Transverse colon (tissue), 4 donors: Measurements from ENCODE around the gene FADD. TPM values are rescaled to one million over a fixed set of nuclear protein-coding genes. Genes with fewer than 3 reads are reported as not detected.

Experiments
- DNase-seq: peaks from one replicate; pipeline ENCODE4 v3.0.0-alpha.2; 2019
- H3K27ac ChIP-seq, 4 donors: fragments of 200-600 bp; sonication (generic); 2 replicates each; pipeline ENCODE4 v1.5.1; 2016 to 2018; ENCODE audit warnings: inconsistent platforms in 4 of 4
- H3K27me3 ChIP-seq: fragments of 200-600 bp; sonication (generic); 2 replicates; pipeline ENCODE4 v1.5.1; 2017; ENCODE audit warnings: inconsistent platforms
- H3K36me3 ChIP-seq, 4 donors: fragments of 200-600 bp; sonication (generic); 2 replicates each; pipeline ENCODE4 v1.5.1; 2017 to 2019; ENCODE audit warnings: inconsistent platforms in 4 of 4
- H3K4me1 ChIP-seq, 4 donors: fragments of 200-600 bp; sonication (generic); 2 replicates each; pipeline ENCODE4 v1.5.1; 2017 to 2020; ENCODE audit warnings: inconsistent platforms in 4 of 4
- H3K4me3 ChIP-seq, 4 donors: fragments of 200-600 bp; sonication (generic); 1 replicate in 1 of 4; 2 replicates in 3 of 4; pipeline versions ENCODE4 v1.5.1 to v1.6.1; 2017 to 2019; ENCODE audit warnings: inconsistent platforms in 4 of 4
- H3K9me3 ChIP-seq, 2 donors: fragments of 200-600 bp; sonication (generic); 2 replicates each; pipeline ENCODE4 v1.5.1; 2017 to 2019; ENCODE audit warnings: inconsistent platforms in 2 of 2
- CTCF ChIP-seq, 5 experiments: fragments of 200-600 bp in 3 of 5; fragments of 450-650 bp in 2 of 5; sonication (generic) in 3 of 5; IDR thresholded peaks; 1 replicate in 2 of 5; 2 replicates in 3 of 5; pipeline ENCODE4 v1.5.1; 2016 to 2017; ENCODE audit warnings: antibody characterized with exemption in 5 of 5, inconsistent platforms in 3 of 5, mild to moderate bottlenecking in 2 of 5, moderate library complexity in 1 of 5
- EP300 ChIP-seq: sonication (generic); formaldehyde crosslinking; IDR thresholded peaks from one replicate; pipeline ENCODE4 v1.6.1; 2017; ENCODE audit warnings: antibody characterized with exemption, low read depth
- POLR2A ChIP-seq: fragments of 450-650 bp; IDR thresholded peaks from one replicate; pipeline ENCODE4 v1.6.1; 2016; ENCODE audit warnings: antibody characterized with exemption, mild to moderate bottlenecking, moderate library complexity
- POLR2AphosphoS5 ChIP-seq, 3 donors: sonication (generic); formaldehyde crosslinking; IDR thresholded peaks; one replicate each; pipeline ENCODE4 v1.6.1; 2016; ENCODE audit warnings: antibody characterized with exemption in 3 of 3
- WGBS, 2 donors: methylation state at CpG; one replicate each; pipeline ENCODE4 v1.1.5; 2018; ENCODE audit warnings: low coverage in 1 of 2; 5-methylcytosine and 5-hydroxymethylcytosine counted together
- in situ Hi-C, 4 donors: fragments of 200-750 bp; cut with MboI; loops; one replicate each; pipeline versions ENCODE4 v1.15.0 to v1.15.1; 2017; ENCODE audit warnings: low sequenced_read_pairs in 3 of 4, low pct_ligation_motif_present in 1 of 4, low pct_unique_long_range_greater_than_20kb in 1 of 4
- intact Hi-C: fragments of 100-400 bp; cut with DNase I; formaldehyde crosslinking; loops from one replicate; pipeline ENCODE4 v1.15.1; 2023; ENCODE audit warnings: low total_unique reads
- total RNA-seq, 4 donors: library from RNA; depleted of rRNA; stranded (reverse); fragments of >200 nt; gene quantifications; one replicate each; pipeline ENCODE4 v1.1.0, GENCODE V29; 2016

Gene FADD
- total RNA-seq, 4 donors from 2014 or later: 24.5 to 42.3 (median 31.5) TPM

DNA sequence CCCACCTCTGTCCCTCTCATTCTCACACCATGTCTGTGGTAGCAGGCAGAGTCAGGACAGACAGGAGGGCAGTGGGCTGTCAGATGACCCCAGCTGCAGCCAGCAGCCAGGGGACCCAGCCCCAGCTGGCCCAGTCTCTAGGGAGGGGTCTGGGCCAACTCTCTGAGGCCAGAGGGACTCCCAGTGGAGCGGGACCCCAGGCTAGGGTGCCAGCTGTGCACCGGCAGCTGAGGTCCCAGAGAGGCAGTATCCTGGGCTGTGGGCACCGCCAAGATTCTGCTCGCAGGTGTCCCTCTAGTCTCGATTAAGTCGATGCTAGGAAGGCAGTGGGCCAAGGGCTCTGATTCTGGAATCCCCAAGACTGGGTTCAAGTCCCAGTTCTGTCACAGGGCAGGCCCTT is 16.7 kb upstream of the FADD start:
- Histone ChIP-seq H3K9me3 (no peaks in the 10 kb centered on the region), H3K4me3 (no peak overlapping the region), H3K36me3 (no peaks in the 10 kb centered on the region), H3K4me1 (no peaks in the 10 kb centered on the region), H3K27me3 (peaks cover 8% of the 10 kb centered on the region), H3K27ac (no peak overlapping the region)
- intact Hi-C loops (no loop called here), in situ Hi-C loops (loop anchor here in 3 of 4 donors (10.0 to 25.0 kb wide), 3 partner anchors 262 to 499 kb away; partner anchors contain the start of genes LTO1 (in 2 of the 3) and FGF19 (in 1 of the 3))
- DNase-seq: no peak
- TF ChIP-seq POLR2A (no peak), EP300 (no peak), CTCF (IDR thresholded peaks at IDR 0.05) (no peak), POLR2AphosphoS5 (IDR thresholded peaks at IDR 0.05) (no peak)
- WGBS, 2 donors: 88% methylated on average over 6 of the region's 6 CpGs; no CpG with 5 or more reads in 1 of the 2 donors

DNA sequence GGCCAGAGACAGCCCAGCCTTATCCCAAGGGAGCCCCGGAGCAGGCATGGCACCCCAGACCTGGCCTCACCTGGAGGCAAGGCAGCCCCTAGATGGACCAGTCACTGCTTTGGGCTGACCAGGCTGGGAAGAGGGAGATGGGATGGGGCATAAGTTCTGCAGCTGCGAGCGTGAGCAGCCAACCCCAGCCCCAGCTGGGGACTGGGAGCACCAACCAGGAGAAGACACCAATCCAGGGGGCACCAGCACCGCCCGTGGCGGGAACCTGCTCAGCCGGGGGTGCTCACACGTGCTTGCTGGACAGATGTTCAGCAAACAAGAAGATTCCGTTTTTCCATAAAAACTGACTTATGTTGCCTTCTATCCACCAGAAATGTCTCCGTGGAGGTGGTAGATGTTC is 16.2 kb upstream of the FADD start:
- intact Hi-C loops (no loop called here), in situ Hi-C loops (loop anchor here in 3 of 4 donors (10.0 to 25.0 kb wide), 3 partner anchors 262 to 500 kb away; partner anchors contain the start of genes LTO1 (in 2 of the 3) and FGF19 (in 1 of the 3))
- H3K27me3 ChIP-seq: peaks cover 8% of the 10 kb centered on the region
- TF ChIP-seq POLR2AphosphoS5 (IDR thresholded peaks at IDR 0.05) (no peak), POLR2A (no peak), EP300 (no peak), CTCF (IDR thresholded peaks at IDR 0.05) (no peak)
- no peak overlapping the region for H3K4me3 ChIP-seq
- H3K9me3 ChIP-seq: no peaks in the 10 kb centered on the region
- H3K27ac ChIP-seq: no peak overlapping the region
- no peaks in the 10 kb centered on the region for H3K36me3 ChIP-seq
- no peak for DNase-seq
- no peaks in the 10 kb centered on the region for H3K4me1 ChIP-seq
- 94% methylated on average over 8 of the region's 10 CpGs; no CpG with 5 or more reads in 1 of the 2 donors for WGBS, 2 donors

- TF ChIP-seq CTCF (IDR thresholded peaks at IDR 0.05) (no peak), EP300 (no peak), POLR2AphosphoS5 (IDR thresholded peaks at IDR 0.05) (no peak), POLR2A (no peak)
- in situ Hi-C loops: loop anchor here in 3 of 4 donors (10.0 to 25.0 kb wide), 3 partner anchors 263 to 500 kb away; partner anchors contain the start of genes LTO1 (in 2 of the 3) and FGF19 (in 1 of the 3)
- Histone ChIP-seq H3K4me3 (no peak overlapping the region), H3K27me3 (peaks cover 7% of the 10 kb centered on the region), H3K9me3 (no peaks in the 10 kb centered on the region), H3K27ac (no peak overlapping the region), H3K36me3 (no peaks in the 10 kb centered on the region), H3K4me1 (no peaks in the 10 kb centered on the region)
- no peak for DNase-seq
- 87% methylated on average over 15 of the region's 15 CpGs; no CpG with 5 or more reads in 1 of the 2 donors for WGBS, 2 donors
- intact Hi-C loops: no loop called here
Observed at GRCh38 chr11:70187771-70188170, 15.3 kb upstream of the FADD start.

DNA sequence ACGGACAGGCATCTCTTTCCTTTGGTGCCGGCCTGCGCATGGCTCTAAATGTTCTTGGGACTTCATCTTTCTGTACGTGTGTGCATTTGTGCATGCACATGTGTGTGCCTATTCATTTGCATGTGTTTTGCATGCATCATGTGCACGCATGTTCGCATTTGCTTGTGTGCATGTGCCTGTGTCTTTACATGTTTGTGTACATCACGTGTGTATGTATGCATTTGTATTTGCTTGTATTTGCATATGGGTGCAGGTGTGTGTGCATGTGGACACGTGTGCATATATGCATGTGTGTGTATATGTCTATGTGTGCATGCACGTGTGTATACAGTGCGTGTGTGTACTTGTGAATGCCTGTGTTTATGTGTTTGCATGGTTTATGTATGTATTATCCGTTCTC is 13.5 kb upstream of the FADD start:
- H3K27ac ChIP-seq: no peak overlapping the region
- H3K4me1 ChIP-seq: no peaks in the 10 kb centered on the region
- in situ Hi-C loops: loop anchor here (5.0 to 25.0 kb wide), 5 partner anchors 265 to 505 kb away; partner anchors contain the start of genes LTO1 (in 2 of the 4) and FGF19 (in 1 of the 4)
- no peak overlapping the region for H3K4me3 ChIP-seq
- TF ChIP-seq CTCF (IDR thresholded peaks at IDR 0.05): no peak
- no peak for TF ChIP-seq POLR2A
- no peak for TF ChIP-seq POLR2AphosphoS5 (IDR thresholded peaks at IDR 0.05)
- no peak for TF ChIP-seq EP300
- intact Hi-C loops: loop anchor here (5.0 kb wide), 1 partner anchor 497 kb away; no protein-coding TSS in a partner anchor
- WGBS, 2 donors: 86 to 88% methylated on average over 3 to 11 of the region's 11 CpGs
- H3K27me3 ChIP-seq: no peaks in the 10 kb centered on the region
- H3K9me3 ChIP-seq: no peaks in the 10 kb centered on the region
- no peaks in the 10 kb centered on the region for H3K36me3 ChIP-seq
- DNase-seq: no peak
